HepG2 (cell line): ENCODE results near the gene HRG. TPM values are rescaled to one million over a fixed set of nuclear protein-coding genes. Genes with fewer than 3 reads are reported as not detected.

ENCODE experiments used
- ATAC-seq: fragments of 200-7000 bp; cut with Tn5 transposase; 3 replicates; pipeline ENCODE4 v1.9.1; 2020; ENCODE audit warnings: mild to moderate bottlenecking, moderate library complexity
- BruUV-seq: library from RNA; stranded (reverse); fragments of 400-500 nt; replicated peaks from 2 replicates; lab custom pipeline; 2021; lab: Mats Ljungman, UMichigan
- CTCF ChIA-PET: fragments of 300-600 bp; formaldehyde crosslinking; extraction: SDS; loops from one replicate; lab custom pipeline; 2021; ENCODE audit warnings: low total read pairs, inconsistent platforms, low intra/inter-chr PET ratio; lab: Yijun Ruan, JAX
- POLR2A ChIA-PET: fragments of 350-600 bp; sonication (Branson Sonifier 250); formaldehyde crosslinking; loops from one replicate; lab custom pipeline; 2020; ENCODE audit warnings: antibody characterized with exemption, inconsistent platforms; lab: Yijun Ruan, JAX
- DNase-seq: peaks from one replicate; pipeline ENCODE4 v3.0.0-alpha.2; 2015; ENCODE audit warnings: low spot score
- FAIRE-seq: peaks from 3 replicates; lab custom pipeline; 2011; peaks lifted over from hg19 to GRCh38; lab: Jason Lieb, UNC
- H2AFZ ChIP-seq: one replicate; pipeline ENCODE4 v1.6.1; 2011; ENCODE audit warnings: low read length, inconsistent platforms
- H3K27ac ChIP-seq: fragments of 300-600 bp; 3 replicates; pipeline ENCODE4 v1.8.0; 2011; ENCODE audit warnings: mixed run types, mild to moderate bottlenecking, mixed read lengths, low read length, inconsistent platforms; ENCODE audit not compliant: insufficient read depth; ENCODE audit errors: extremely low read length
- H3K27me3 ChIP-seq, 2 experiments: fragments of 200-600 bp in 1 of 2; 2 replicates in 1 of 2; 3 replicates in 1 of 2; pipeline versions ENCODE4 v1.6.0 to v1.8.0; 2011; ENCODE audit warnings: low read length in 2 of 2, mild to moderate bottlenecking in 2 of 2, moderate library complexity in 2 of 2, inconsistent platforms in 1 of 2; ENCODE audit not compliant: insufficient read depth in 2 of 2, control insufficient read depth in 1 of 2
- H3K36me3 ChIP-seq, 2 experiments: fragments of 200-600 bp in 1 of 2; replicated peaks in 1 of 2; 2 replicates in 1 of 2; 3 replicates in 1 of 2; pipeline versions ENCODE4 v1.5.1 to v1.8.0; 2011; ENCODE audit warnings: low read length in 2 of 2, inconsistent platforms in 1 of 2; ENCODE audit not compliant: insufficient read depth in 2 of 2, control insufficient read depth in 1 of 2
- H3K4me1 ChIP-seq: 2 replicates; pipeline ENCODE4 v1.5.1; 2012; ENCODE audit warnings: low read length, inconsistent platforms; ENCODE audit not compliant: insufficient read depth
- H3K4me2 ChIP-seq: 2 replicates; pipeline ENCODE4 v1.6.0; 2011; ENCODE audit warnings: low read depth, low read length, inconsistent platforms
- H3K4me3 ChIP-seq, 3 experiments: fragments of 200-600 bp in 1 of 3; sonication (generic), shearing (Covaris generic) in 1 of 3; replicated peaks in 1 of 3; 2 replicates each; pipeline ENCODE4 v1.5.1; 2011 to 2016; ENCODE audit warnings: low read length in 3 of 3, inconsistent platforms in 2 of 3, low read depth in 2 of 3, mild to moderate bottlenecking in 2 of 3, control low read depth in 1 of 3, mixed read lengths in 1 of 3; ENCODE audit not compliant: insufficient read depth in 1 of 3
- H3K79me2 ChIP-seq: one replicate; pipeline ENCODE4 v1.6.1; 2011; ENCODE audit warnings: low read length, inconsistent platforms; ENCODE audit not compliant: insufficient read depth
- H3K9ac ChIP-seq: 2 replicates; pipeline ENCODE4 v1.6.0; 2011; ENCODE audit warnings: mild to moderate bottlenecking, low read depth, low read length, inconsistent platforms; ENCODE audit not compliant: insufficient read depth
- H3K9me3 ChIP-seq: 2 replicates; pipeline ENCODE4 v1.5.1; 2012; ENCODE audit warnings: mild to moderate bottlenecking, low read length
- H4K20me1 ChIP-seq: 2 replicates; pipeline ENCODE4 v1.6.0; 2011; ENCODE audit warnings: inconsistent platforms, mild to moderate bottlenecking, low read length, moderate library complexity; ENCODE audit not compliant: insufficient read depth
- EHMT2 ChIP-seq: fragments of 200-600 bp; sonication (generic); IDR thresholded peaks from 2 replicates; pipeline ENCODE4 v1.7.0; 2017; ENCODE audit warnings: antibody characterized with exemption, low read depth, low read length, borderline replicate concordance
- ELF1 ChIP-seq: sonication (generic); formaldehyde crosslinking; IDR thresholded peaks from 2 replicates; pipeline ENCODE4 v1.4.0; 2020; ENCODE audit warnings: missing genetic modification reagents
- FOXP1 ChIP-seq, 2 experiments: fragments of 450-650 bp in 1 of 2; IDR thresholded peaks; 2 replicates each; pipeline ENCODE4 v1.6.1; 2017 to 2018; ENCODE audit warnings: antibody characterized with exemption in 1 of 2
- GLI4 ChIP-seq: sonication (generic); formaldehyde crosslinking; IDR thresholded peaks from 2 replicates; pipeline ENCODE4 v1.5.1; 2020; ENCODE audit warnings: missing genetic modification reagents, mild to moderate bottlenecking, moderate library complexity, borderline replicate concordance
- KLF15 ChIP-seq: sonication (generic); formaldehyde crosslinking; IDR thresholded peaks from 2 replicates; pipeline ENCODE4 v1.8.1; 2023; ENCODE audit warnings: borderline replicate concordance, mild to moderate bottlenecking, inconsistent platforms, missing genetic modification reagents, mixed read lengths
- MATR3 ChIP-seq: sonication (generic); formaldehyde crosslinking; IDR thresholded peaks from 2 replicates; pipeline ENCODE4 v1.4.0; 2020; ENCODE audit warnings: missing genetic modification reagents
- MBNL3 ChIP-seq: fragments of 250-450 bp; sonication (Bioruptor Pico); conservative IDR thresholded peaks from 2 replicates; pipeline ENCODE4 v1.8.0; 2022; ENCODE audit warnings: mild to moderate bottlenecking, inconsistent platforms
- MIER3 ChIP-seq: IDR thresholded peaks from 2 replicates; pipeline ENCODE4 v1.6.1; 2016; ENCODE audit warnings: missing compliant biosample characterization, borderline replicate concordance
- MTF1 ChIP-seq: sonication (generic); formaldehyde crosslinking; IDR thresholded peaks from 2 replicates; pipeline ENCODE4 v1.5.0; 2020; ENCODE audit warnings: missing genetic modification reagents
- NFIB ChIP-seq: sonication (generic); formaldehyde crosslinking; IDR thresholded peaks from 2 replicates; pipeline ENCODE4 v1.9.0; 2021; ENCODE audit warnings: missing genetic modification reagents, mild to moderate bottlenecking, borderline replicate concordance
- RAD21 ChIP-seq: fragments of 450-650 bp; formaldehyde crosslinking; IDR thresholded peaks from 2 replicates; pipeline ENCODE4 v1.5.0; 2020; ENCODE audit warnings: mild to moderate bottlenecking
- RAD51 ChIP-seq: fragments of 450-650 bp; IDR thresholded peaks from 2 replicates; pipeline ENCODE4 v1.6.1; 2016; ENCODE audit warnings: borderline replicate concordance
- RARG ChIP-seq: sonication (generic); formaldehyde crosslinking; IDR thresholded peaks from 2 replicates; pipeline ENCODE4 v1.4.0; 2020; ENCODE audit warnings: low read depth, mild to moderate bottlenecking, missing genetic modification reagents
- THYN1 ChIP-seq: sonication (generic); formaldehyde crosslinking; IDR thresholded peaks from 2 replicates; pipeline ENCODE4 v1.8.1; 2023; ENCODE audit warnings: low read depth, mild to moderate bottlenecking, moderate library complexity, missing genetic modification reagents, borderline replicate concordance
- ZNF446 ChIP-seq: sonication (generic); formaldehyde crosslinking; IDR thresholded peaks from 2 replicates; pipeline ENCODE4 v1.5.0; 2020; ENCODE audit warnings: mild to moderate bottlenecking, missing genetic modification reagents
- ZNF615 ChIP-seq: sonication (generic); formaldehyde crosslinking; IDR thresholded peaks from 2 replicates; pipeline ENCODE4 v1.5.0; 2020; ENCODE audit warnings: mild to moderate bottlenecking, missing genetic modification reagents, borderline replicate concordance
- ZNF749 ChIP-seq: sonication (generic); formaldehyde crosslinking; IDR thresholded peaks from 2 replicates; pipeline ENCODE4 v1.8.0; 2022; ENCODE audit warnings: mild to moderate bottlenecking, missing genetic modification reagents, moderate library complexity, borderline replicate concordance
- WGBS: methylation state at CpG from one replicate; pipeline ENCODE4 v1.1.6; 2017; ENCODE audit warnings: low lambda C conversion rate; 5-methylcytosine and 5-hydroxymethylcytosine counted together
- in situ Hi-C: cut with HindIII; loops from 2 replicates; pipeline ENCODE4 v1.10.0; 2017; ENCODE audit warnings: low pct_unique_long_range_greater_than_20kb; ENCODE audit not compliant: extremely low pct_ligation_motif_present
- intact Hi-C: fragments of 100-400 bp; cut with micrococcal nuclease; formaldehyde crosslinking; loops from one replicate; pipeline ENCODE4 v1.10.0; 2022; ENCODE audit not compliant: unreplicated experiment
- polyA plus RNA-seq, 8 experiments: library from polyadenylated mRNA; depleted of rRNA in 3 of 8; stranded (reverse) in 7 of 8; unstranded in 1 of 8; fragments of >200 nt; fragmentation: Illumina TruSeq in 4 of 8; extraction: Trizol in 4 of 8; gene quantifications; 2 replicates each; pipeline versions ENCODE4 v1.2.1 to v1.2.3, GENCODE V29; 2011 to 2016; ENCODE audit warnings: low read depth in 4 of 8, missing spikeins in 1 of 8, mixed read lengths in 1 of 8; ENCODE audit not compliant: insufficient read depth in 1 of 8
- total RNA-seq, 5 experiments: library from RNA; depleted of rRNA; stranded (reverse); fragments of >200 nt; fragmentation: Illumina TruSeq; extraction: Trizol; gene quantifications; 2 replicates each; pipeline ENCODE4 v1.2.3, GENCODE V29; 2016; ENCODE audit warnings: low read depth in 1 of 5
- TF ChIP-seq, protein P1 (sequence below): sonication (generic); formaldehyde crosslinking; IDR thresholded peaks from 2 replicates; pipeline ENCODE4 v1.5.0; 2020; ENCODE audit warnings: missing genetic modification reagents
- TF ChIP-seq, protein P2 (sequence below): IDR thresholded peaks from 2 replicates; pipeline ENCODE4 v1.6.1; 2016; ENCODE audit warnings: control low read depth

The HRG gene
- total and polyA plus RNA-seq, 2 of the 13 experiments (the other 11 are each of a cell fraction or from before 2014, with no cell fraction given), result 0.09 to 0.11 TPM

DNA sequence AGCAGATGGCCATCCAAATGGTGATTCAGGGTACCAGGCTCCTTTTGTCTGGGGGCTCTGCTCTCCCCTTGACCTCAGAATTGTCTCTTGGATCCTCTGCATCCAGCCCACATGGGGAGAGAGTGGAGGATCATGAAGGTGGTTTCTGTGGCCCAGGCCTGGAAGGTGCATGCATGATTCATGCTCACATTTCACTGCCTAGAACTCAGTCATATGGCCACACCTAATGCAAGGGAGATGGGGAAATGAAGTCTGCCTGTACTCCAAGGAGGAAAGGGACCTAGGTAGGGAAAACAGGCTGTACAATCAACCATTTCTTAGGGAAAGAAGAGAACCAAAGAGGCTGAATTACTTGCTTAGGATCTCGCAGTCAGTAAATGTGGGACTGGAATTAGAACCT lies 15.1 kb downstream of the HRG start:
- no peak for DNase-seq
- FAIRE-seq, result no peak

More for the DNA sequence above, 15.1 kb downstream of the HRG start:
- BruUV-seq, result no TSS peak
- Histone ChIP-seq H3K4me1 (peaks cover 18% of the 10 kb centered on the region), H3K9ac (no peak overlapping the region), H3K4me2 (no peak overlapping the region), H3K36me3 (no peaks in the 10 kb centered on the region), H3K9me3 (no peaks in the 10 kb centered on the region), H3K4me3 (no peak overlapping the region), H3K27ac (no peak overlapping the region), H2AFZ (no peak overlapping the region), H4K20me1 (no peaks in the 10 kb centered on the region), H3K27me3 (no peaks in the 10 kb centered on the region; a peak in 1 of 5 replicates), H3K79me2 (no peaks in the 10 kb centered on the region)
- WGBS, result 94% methylated on average over 1 of the region's 1 CpG
- POLR2A ChIA-PET, result no interaction called here
- TF ChIP-seq THYN1 (CRISPR knock-in tag), result no peak
- TF ChIP-seq MTF1 (CRISPR knock-in tag), result no peak
- TF ChIP-seq ZNF615 (CRISPR knock-in tag), result no peak
- no peak for TF ChIP-seq EHMT2
- no peak for TF ChIP-seq NFIB (CRISPR knock-in tag)
- TF ChIP-seq MBNL3 (CRISPR knock-in tag), result no peak
- no peak for TF ChIP-seq GLI4 (CRISPR knock-in tag)
- TF ChIP-seq, protein P1, sequence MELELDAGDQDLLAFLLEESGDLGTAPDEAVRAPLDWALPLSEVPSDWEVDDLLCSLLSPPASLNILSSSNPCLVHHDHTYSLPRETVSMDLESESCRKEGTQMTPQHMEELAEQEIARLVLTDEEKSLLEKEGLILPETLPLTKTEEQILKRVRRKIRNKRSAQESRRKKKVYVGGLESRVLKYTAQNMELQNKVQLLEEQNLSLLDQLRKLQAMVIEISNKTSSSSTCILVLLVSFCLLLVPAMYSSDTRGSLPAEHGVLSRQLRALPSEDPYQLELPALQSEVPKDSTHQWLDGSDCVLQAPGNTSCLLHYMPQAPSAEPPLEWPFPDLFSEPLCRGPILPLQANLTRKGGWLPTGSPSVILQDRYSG (CRISPR knock-in tag), result no peak
- no peak for TF ChIP-seq MATR3 (CRISPR knock-in tag)
- TF ChIP-seq ZNF749 (CRISPR knock-in tag), result no peak
- TF ChIP-seq RAD51, result no peak
- TF ChIP-seq KLF15 (CRISPR knock-in tag), result no peak
- TF ChIP-seq, protein P2, sequence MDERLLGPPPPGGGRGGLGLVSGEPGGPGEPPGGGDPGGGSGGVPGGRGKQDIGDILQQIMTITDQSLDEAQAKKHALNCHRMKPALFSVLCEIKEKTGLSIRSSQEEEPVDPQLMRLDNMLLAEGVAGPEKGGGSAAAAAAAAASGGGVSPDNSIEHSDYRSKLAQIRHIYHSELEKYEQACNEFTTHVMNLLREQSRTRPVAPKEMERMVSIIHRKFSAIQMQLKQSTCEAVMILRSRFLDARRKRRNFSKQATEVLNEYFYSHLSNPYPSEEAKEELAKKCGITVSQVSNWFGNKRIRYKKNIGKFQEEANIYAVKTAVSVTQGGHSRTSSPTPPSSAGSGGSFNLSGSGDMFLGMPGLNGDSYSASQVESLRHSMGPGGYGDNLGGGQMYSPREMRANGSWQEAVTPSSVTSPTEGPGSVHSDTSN (CRISPR knock-in tag), result no peak
- TF ChIP-seq ZNF446, result no peak
- no peak for TF ChIP-seq RARG (CRISPR knock-in tag)
- TF ChIP-seq MIER3 (CRISPR knock-in tag), result no peak
- TF ChIP-seq FOXP1 (IDR thresholded peaks at IDR 0.05), result no peak
- no peak for TF ChIP-seq FOXP1 (CRISPR knock-in tag; IDR thresholded peaks at IDR 0.05)
- TF ChIP-seq RAD21, result no peak
- TF ChIP-seq ELF1 (CRISPR knock-in tag), result no peak
- in situ Hi-C loops (no loop called here), intact Hi-C loops (no loop called here)
- no peak for ATAC-seq
- CTCF ChIA-PET, result no interaction called here
